ENCODE results near the gene ATP8B2. TPM values are rescaled to one million over a fixed set of nuclear protein-coding genes. Genes with fewer than 3 reads are reported as not detected.

ATP8B2 gene
- total and polyA plus RNA-seq, 11 donors: 7.2 to 45.0 (median 15.5) TPM

GRCh38 chr1:154350383-154350782, 25.1 kb downstream of the ATP8B2 start:
- H3K27me3 ChIP-seq: no peaks in the 10 kb centered on the region
- no peak for TF ChIP-seq POLR2A (IDR thresholded peaks at IDR 0.05)
- TF ChIP-seq CTCF (IDR thresholded peaks at IDR 0.05): no peak
- H3K9me3 ChIP-seq: no peaks in the 10 kb centered on the region
- no peak overlapping the region for H3K27ac ChIP-seq
- intact Hi-C loops (cut with DNase I): loop anchor here in 2 of 10 donors (5.0 to 10.0 kb wide), 2 partner anchors 52 to 194 kb away; no protein-coding TSS in a partner anchor
- H3K4me1 ChIP-seq: peaks cover 0 to 41% (median 13%) of the 10 kb centered on the region in 12 donors
- DNase-seq: no peak
- no peak for ATAC-seq
- H3K4me3 ChIP-seq: no peak overlapping the region
- WGBS, 4 donors: 68 to 84% (median 79%) methylated on average over 4 of the region's 4 CpGs
- H3K36me3 ChIP-seq: peaks cover 0 to 46% (median 39%) of the 10 kb centered on the region in 9 donors

- Histone ChIP-seq H3K27ac (no peak overlapping the region), H3K4me1 (peaks cover 0 to 35% (median 13%) of the 10 kb centered on the region in 12 donors), H3K9me3 (no peaks in the 10 kb centered on the region), H3K36me3 (peaks cover 0 to 35% (median 27%) of the 10 kb centered on the region in 9 donors), H3K27me3 (no peaks in the 10 kb centered on the region), H3K4me3 (no peak overlapping the region)
- no peak for ATAC-seq
- DNase-seq: no peak
- TF ChIP-seq CTCF (IDR thresholded peaks at IDR 0.05) (no peak), POLR2A (IDR thresholded peaks at IDR 0.05) (no peak)
- WGBS, 4 donors: 81 to 89% (median 83%) methylated on average over 14 of the region's 14 CpGs
- intact Hi-C loops (cut with DNase I): loop anchor here in 2 of 10 donors (5.0 to 10.0 kb wide), 2 partner anchors 51 to 193 kb away; no protein-coding TSS in a partner anchor
Measured at GRCh38 chr1:154351363-154352068, 26.2 kb downstream of the ATP8B2 start.

DNA sequence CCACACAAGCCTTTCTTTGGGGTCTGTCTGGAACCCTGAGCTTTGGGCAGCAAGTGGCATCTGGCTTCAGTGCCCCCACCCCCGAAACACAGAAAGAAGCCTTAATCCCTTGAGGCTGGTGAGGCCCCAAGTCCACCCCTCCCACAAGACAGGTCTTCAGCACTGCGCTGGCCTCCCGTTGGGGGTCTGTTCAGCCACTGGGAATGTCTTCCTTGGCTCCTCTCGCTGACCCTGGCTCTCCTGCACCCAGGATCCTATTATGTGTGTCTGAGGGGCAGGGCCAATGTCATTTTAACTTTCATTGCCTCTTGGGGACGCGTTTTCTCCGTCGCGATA, 26.9 kb downstream of the ATP8B2 start:
- Histone ChIP-seq H3K27me3 (no peaks in the 10 kb centered on the region), H3K27ac (peak overlapping the region in 3 of 12 donors; percentile 29 to 72 (median 66)), H3K4me3 (peak overlapping the region; percentile 29 to 57 (median 48)), H3K9me3 (no peaks in the 10 kb centered on the region), H3K36me3 (peaks cover 0 to 28% (median 20%) of the 10 kb centered on the region in 9 donors), H3K4me1 (peaks cover 0 to 29% (median 13%) of the 10 kb centered on the region in 12 donors)
- TF ChIP-seq CTCF (IDR thresholded peaks at IDR 0.05) (no peak), POLR2A (IDR thresholded peaks at IDR 0.05) (no peak)
- intact Hi-C loops (cut with DNase I): loop anchor here in 2 of 10 donors (5.0 to 10.0 kb wide), 2 partner anchors 50 to 193 kb away; no protein-coding TSS in a partner anchor
- no peak for DNase-seq
- WGBS, 4 donors: 18 to 23% (median 20%) methylated on average over 7 to 9 of the region's 9 CpGs
- ATAC-seq: peak in 1 of 4 donors; percentile 5
